ENCODE data around the gene CADPS2.
A peak's percentile ranks its signal among the peaks of the same experiment; 100 is the strongest.

The CADPS2 gene

DNA sequence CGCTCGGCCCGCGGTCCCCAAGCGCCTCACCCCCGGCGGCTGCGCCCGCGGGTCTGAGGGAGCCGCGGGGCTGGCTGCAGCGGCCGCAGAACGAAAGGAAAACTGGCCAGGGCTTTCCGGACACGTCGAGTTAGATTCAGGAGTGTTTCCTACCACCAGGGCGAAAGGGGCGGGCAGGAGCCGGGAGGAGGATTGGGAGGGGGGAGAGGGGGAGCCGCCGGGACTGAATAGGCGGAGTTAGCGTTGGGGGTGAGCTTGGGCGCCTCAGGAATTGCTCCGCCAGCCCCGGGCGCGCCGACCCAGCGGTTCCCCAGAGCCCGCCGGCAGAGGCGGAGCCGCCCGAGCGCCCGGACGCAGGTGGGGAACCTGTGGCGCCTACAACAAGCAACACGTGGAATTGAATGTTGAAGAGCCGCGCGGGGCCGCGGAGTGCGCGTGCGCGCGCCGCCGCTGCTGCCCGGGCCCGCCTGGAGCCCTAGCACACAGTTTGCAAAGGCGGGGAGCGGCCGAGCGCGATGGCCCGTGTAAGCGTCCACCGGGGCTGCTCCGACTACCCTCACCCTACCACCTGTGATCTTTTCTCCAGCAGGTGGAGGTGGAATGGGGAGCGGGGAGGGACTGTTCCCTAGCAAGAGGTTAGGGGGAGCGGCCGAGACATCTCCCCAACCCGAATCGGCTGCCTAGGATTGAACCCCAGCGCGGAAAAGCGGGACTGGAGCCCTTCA is at the start of gene CADPS2:
Gene CADPS2 (minus strand): TSS at position 104 of the 725 bp plus-strand sequence. CDS start 123 bp downstream, outside the sequence.
- peak; percentile 22 for DNase-seq (ENCODE audit: extremely low spot score, insufficient read length, low read depth)
- FAIRE-seq = no peak

DNA sequence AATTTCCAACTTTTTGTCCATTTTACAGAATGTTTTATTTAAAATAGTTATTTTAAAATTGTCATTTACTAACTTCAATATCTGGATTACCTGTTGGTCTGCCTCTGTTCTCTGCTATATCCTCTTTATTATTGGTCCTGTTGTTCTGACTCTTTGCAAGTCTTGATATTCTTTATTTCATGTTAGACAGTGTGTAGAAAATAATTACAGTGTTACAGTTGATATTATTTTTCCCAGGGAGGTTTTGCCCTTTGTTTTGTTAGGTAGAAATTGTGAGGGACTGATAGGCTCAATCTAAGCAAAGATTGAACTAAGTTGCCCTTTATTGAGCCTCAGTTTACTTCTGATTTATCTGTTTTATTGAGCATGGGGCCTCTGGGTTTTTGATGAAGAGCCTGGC is 49.4 kb upstream of the CADPS2 start:
- DNase-seq (ENCODE audit: extremely low spot score, insufficient read length, low read depth) (no peak), FAIRE-seq (no peak)

DNA sequence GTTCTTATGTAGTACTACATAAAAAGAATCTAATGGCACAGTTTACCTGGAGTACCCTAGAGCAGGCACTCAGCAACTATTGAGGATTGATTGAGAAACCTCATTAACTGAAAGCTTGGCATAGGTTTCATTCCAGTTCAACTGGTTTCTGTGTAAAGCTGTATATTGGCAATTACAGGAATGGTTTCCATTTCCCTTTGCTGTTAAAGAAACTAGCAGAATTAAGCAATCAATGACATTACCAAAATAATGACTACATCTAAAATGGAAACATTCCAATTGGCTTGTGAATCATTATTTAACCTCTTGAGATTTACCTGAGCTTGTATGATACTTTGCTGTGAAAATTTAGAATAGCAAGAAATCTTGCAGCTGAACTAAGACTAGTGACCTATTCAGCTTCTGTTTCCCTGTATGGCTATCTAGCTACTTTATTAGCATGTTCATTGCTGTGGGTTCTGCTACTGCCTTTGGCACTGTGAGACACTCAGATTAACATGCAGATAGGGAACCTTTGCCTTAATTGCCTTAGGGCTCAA is 33.5 kb upstream of the CADPS2 start:
- FAIRE-seq (no peak), DNase-seq (ENCODE audit: extremely low spot score, insufficient read length, low read depth) (no peak)

DNA sequence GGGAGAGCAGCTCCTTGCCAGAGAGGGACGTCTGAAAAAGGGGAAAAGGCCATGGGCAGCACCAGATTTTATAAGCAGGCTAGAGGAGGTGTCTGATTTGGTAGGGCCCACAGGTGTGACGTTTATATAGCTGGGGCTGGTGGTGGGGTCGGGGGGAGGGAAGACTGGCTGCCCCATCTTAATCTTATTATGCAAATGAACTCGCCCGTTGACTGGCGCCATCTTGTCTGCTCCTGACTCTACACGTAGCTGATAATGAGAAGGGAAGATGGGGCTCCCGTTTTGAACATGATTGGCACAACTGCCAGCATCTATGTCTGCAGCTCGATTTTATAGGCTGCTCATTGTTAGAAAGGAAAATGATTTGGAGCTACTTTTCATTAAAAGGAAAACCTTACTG is 28.6 kb upstream of the CADPS2 start:
- DNase-seq (ENCODE audit: extremely low spot score, insufficient read length, low read depth) (no peak), FAIRE-seq (no peak)

DNA sequence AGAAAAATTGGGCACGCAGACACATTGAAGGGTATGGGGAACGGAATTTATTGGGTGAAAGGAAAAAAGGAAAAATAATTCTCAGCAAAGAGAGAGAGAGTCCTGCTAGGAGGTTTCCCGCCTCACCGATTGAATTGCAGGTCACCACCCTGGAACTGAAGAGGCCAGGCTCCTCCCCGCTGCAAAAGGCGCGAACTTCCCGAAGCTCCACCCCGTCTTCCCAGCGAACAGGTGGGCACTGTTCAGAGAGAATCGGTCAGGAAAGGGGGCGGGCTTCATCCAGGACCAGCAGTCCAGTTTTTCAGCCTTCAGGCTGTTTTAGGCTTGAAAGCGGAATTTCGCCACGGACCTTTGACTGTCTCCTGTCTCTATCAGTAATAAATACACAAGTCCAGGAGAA is 27.3 kb upstream of the CADPS2 start:
- DNase-seq (ENCODE audit: extremely low spot score, insufficient read length, low read depth) = no peak
- no peak for FAIRE-seq

DNA sequence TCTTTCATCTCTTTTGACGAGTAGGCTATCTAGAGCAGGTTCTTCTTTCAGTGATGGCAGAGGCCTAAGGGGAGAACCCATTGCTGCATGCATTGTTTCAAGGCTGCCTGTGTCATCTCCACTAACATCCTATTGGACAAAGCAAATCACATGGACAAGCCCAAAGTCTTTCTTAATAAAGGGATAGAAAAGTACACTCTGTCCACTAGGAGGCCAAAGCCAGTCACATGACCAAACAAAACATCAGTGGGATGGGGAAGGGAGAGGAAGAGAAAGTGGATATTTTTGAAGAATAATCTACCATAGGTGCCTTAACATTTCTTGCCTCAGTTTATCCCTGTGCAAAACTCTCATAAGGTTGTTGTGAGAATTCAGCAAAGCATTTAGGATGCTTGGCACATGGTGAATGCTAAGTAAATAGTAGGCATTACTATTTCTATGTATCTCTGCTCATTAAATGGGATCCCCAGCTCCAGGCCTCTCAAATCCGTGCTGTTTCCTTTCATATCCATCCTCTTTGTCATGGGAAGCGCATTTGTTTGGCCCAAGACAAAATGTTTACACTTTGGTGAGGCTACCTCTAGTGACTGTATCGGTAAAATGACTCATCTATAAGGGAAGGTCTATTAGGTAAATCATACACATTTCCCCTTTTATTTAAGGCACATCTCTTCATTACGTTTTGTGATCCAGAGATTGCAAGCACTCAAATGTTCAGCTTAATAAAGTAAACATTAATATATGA is 16.7 kb upstream of the CADPS2 start:
- no peak for DNase-seq (ENCODE audit: extremely low spot score, insufficient read length, low read depth)

DNA sequence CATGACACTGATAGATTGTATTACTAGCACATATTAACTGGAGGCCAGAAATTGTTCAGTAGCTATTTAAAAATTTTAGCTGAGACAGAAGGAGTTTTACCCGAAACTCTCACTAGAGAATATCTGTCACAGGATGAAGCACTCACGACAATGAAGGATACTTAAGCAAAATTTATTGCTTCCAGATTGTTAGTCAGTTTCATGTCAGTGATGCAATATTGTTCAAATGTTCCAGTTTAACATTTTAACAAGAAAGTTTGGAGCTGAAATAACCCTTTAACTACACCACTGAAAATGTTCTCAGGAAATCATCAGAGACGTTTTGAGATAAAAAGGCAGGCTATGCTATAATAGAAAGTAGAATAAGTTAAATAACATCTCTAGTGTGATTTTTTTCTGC is 15.0 kb upstream of the CADPS2 start:
- no peak for DNase-seq (ENCODE audit: extremely low spot score, insufficient read length, low read depth)
- FAIRE-seq = no peak

More for the DNA sequence above, 16.7 kb upstream of the CADPS2 start:
- no peak for FAIRE-seq

DNA sequence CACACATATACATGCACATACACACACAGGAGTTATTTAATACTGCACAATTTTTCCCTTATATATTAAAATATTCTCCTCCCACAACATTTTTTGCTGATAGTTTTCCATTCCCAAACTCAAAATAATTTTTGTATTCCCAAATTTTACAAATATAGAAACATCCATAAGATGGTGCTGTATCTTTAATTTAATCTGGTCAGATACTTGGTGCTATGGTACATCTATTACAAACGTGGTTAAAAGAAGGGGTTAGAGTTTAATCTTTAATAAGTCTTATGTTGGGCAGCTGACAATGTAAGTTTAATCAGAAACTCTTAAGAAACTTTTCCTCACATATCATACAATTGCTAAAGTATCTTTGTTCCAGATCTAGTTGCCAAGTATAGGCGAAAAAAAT is 10.2 kb upstream of the CADPS2 start:
- FAIRE-seq (no peak), DNase-seq (ENCODE audit: extremely low spot score, insufficient read length, low read depth) (no peak)

DNA sequence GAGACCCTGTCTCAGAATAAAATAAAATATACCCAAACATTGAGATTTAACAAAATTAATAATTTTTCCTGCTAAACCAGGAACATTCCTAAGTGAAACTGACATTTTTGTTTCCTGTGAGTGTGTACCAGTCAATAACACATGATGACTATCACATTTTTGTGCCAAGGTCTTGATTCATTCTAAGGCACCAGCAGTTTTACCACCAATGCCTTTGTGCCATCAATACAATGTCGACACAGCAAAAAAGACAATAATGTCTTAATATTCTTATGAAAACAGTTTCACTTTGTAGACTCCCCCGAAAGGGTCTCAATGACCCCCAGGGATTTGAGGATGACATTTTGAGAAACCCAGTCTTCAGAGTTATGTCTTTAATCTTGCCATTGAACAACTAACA is 7.2 kb upstream of the CADPS2 start:
- FAIRE-seq = no peak
- DNase-seq (ENCODE audit: extremely low spot score, insufficient read length, low read depth) = no peak

DNA sequence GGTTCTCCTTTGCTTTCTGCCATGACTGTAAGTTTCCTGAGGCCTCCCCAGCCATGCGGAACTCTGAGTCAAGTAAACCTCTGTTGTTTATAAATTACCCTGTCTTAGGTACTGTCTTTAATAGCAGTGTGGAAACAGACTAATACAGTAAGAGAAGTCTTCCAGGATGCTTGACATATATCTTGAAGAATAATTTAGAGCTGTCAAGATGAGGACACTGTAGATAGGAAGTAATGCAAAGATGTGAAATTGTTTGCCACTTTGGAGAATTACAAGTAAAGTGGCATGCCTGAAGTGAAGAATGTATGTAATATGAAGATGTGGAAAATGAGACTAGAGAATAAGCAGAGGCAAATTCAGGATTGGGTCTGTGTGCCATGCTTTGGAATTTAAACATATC is 2.9 kb upstream of the CADPS2 start:
- no peak for DNase-seq (ENCODE audit: extremely low spot score, insufficient read length, low read depth)
- no peak for FAIRE-seq

DNA sequence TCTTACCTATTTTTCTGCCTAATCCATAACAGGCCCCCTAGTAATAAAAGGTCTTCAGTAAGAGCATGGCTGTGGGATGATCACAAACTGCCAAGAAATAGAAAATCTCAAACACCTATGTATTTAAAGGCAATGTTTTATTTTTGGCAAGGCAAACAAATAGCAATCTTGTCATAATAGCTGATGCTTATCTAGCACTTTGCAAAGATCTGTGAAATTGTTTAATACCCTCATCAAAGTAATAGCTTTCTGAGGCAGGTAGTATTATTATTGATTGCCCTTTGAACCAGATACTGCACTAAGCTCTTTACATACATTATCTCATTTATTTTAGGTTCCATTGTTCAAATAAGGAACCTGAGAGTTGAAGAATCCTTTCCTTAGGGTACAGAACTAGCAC is 1.6 kb upstream of the CADPS2 start:
- no peak for FAIRE-seq

DNA sequence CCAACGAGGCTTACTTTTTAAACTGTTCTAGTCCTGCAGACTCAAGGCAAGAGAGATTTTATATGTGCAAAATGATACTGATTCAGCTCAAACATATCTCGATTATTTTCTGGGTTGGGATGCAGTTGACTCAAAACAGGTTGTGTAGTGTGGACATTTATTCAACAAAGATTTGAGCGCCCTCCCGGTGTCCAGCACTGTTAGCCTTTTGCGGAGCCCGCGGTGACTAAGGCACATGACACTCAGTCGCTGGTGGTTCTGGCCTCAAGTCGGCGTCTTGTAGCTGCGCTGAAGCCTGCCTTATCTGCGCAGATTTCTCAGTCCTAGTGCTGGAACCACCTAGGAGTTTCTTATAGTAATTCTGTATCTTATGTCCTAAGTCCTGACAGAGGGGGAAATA is 938 bp upstream of the CADPS2 start:
- FAIRE-seq = no peak

More for the DNA sequence above, 1.6 kb upstream of the CADPS2 start:
- no peak for DNase-seq (ENCODE audit: extremely low spot score, insufficient read length, low read depth)

DNA sequence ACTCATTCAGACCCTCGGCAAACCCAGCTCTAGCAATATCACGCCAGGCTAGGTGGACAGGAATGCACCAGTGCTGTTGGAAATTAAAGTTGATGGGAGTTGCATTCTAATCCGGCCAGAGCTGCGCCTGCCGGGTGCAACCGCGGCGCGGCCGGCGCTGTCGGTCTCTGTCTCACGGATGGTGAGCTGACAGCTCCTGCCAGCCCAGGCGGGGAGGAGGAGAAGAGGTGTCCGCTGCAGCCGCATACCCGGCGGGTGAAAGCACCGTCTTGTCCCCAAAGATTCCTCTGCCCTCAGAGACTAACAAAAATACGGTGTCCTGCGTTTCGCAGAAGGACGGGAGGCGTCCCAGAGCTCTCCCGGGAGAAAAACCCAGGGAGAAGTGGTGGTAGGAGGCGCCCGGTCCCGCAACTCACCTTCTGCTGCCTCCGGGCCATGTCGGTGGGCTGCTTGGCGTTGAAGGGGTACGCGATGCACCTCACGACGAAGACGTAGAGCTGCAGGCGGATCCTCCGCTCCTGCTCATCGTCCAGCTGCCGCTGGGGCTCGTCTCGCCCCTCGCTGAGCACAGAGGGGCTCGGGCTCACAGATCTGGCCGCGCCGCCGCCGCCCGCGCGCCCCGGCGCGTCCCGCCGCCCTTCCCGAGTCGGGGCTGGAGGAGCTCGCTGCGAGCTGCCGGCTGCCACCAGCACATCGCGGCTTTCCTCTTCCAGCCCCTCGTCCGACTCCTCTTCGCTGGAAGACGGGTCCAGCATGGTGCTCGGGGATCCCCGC is 490 bp downstream of the CADPS2 start:
- FAIRE-seq (no peak), DNase-seq (ENCODE audit: extremely low spot score, insufficient read length, low read depth) (no peak)

More for the DNA sequence above, 938 bp upstream of the CADPS2 start:
- DNase-seq (ENCODE audit: extremely low spot score, insufficient read length, low read depth) = no peak

DNA sequence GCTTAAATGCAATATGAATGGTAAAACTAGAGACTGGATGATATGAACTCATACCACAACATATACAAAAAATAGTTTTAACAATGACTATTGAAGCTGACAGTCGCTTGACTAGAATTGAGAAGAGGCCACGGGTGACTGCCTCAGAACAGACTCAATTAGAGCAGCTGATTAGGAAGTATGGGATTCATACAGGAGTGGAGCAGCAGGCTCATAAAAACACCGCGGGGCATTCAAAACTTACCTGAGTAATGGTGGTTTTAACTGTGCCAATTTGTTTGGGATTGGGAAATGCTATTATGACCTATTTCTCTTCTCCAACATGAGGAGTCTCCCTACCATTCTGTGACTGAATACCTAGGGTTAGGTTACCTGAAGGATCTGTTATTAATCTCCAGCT is 2.1 kb downstream of the CADPS2 start:
- DNase-seq (ENCODE audit: extremely low spot score, insufficient read length, low read depth) (no peak), FAIRE-seq (no peak)

DNA sequence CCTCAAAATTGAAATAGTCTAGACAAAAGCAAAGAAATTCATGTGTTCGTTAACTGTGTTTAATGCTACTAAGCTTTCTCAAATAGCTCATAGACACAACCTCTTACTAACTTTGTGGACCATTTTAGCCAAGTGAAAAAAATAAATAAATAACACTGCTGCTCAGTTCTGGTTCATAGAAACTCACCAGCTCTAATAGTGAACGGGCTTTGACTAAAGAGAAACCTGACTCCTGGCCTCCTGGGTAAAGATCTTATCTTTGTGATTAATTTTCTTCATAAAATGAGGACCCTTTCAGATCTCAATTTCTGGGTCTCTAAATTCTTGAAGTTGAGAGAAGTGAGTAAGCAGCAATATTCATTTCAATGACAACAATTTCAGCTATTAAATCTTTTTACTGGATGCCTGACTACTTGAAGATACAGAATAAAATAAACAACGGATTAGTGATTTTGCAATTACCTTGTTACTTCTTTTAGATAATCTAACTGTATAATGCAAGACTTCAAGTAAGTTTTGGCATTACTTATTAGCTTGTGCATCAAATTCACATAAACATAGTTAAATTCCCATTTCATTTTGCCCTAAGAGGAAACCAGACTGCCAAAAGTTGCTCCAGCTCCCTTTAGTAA is 3.1 kb downstream of the CADPS2 start:
- FAIRE-seq (no peak), DNase-seq (ENCODE audit: extremely low spot score, insufficient read length, low read depth) (no peak)

DNA sequence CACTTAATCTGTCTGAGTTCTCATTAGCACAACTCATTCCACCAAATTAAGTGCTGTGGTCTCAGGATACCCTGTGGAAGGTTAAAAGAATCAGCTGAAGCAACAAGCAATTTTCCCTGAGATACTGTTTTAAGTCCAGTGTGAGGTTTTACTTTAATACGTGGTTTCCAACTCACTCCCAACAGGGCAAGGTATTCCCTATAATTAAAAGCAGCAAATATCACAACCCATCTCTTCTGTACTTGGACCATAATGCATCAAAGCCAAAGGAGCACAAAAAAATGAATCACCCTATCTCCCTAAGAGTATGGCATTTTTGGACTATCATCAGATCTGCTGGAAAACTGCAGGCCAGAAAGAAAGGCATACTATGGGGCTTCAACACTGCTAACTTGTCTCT is 4.9 kb downstream of the CADPS2 start:
- FAIRE-seq (no peak), DNase-seq (ENCODE audit: extremely low spot score, insufficient read length, low read depth) (no peak)

DNA sequence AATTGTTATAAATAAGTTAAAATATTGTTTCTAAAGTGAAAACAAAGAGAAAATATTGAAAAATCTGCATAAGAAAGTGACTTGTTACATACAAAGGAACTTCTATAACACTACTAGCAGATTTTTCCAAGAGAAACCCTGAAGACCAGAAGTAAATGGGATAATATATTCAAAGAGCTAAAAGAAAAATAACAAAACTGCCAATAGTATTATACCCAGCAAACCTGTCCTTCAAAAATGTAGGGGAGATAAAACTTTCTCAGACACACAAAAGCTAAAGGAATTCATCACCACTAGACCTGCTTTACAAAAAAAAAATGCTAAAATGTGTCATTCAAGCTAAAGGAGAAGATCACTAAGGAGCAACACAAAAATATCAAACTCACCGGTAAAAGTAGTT is 17.0 kb downstream of the CADPS2 start:
- DNase-seq (ENCODE audit: extremely low spot score, insufficient read length, low read depth) = no peak
- no peak for FAIRE-seq

DNA sequence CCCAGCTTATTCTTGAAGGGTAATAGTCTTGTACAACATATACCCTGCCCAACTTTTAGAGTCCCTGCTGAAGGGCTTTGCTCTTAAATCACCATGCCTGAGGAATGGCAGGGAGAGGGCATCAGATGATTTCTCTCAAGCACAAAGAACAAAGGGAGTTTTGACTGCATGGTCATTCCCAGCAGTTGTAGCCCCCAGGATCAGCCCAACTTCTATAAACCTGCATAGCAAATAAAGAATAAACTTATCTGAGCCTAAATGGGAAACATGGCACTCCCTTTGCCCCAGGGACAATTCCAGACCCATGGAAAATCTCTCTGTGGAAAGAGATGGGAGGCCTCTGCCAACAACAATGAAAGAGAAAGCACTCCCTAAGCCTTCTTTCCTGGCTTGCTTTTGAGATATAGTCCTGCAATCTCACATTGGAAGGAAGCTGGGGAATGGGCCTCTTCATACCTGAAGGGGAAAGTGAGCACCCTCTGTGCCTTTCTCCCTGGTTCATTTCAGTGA is 18.7 kb downstream of the CADPS2 start:
- DNase-seq (ENCODE audit: extremely low spot score, insufficient read length, low read depth) (no peak), FAIRE-seq (no peak)

DNA sequence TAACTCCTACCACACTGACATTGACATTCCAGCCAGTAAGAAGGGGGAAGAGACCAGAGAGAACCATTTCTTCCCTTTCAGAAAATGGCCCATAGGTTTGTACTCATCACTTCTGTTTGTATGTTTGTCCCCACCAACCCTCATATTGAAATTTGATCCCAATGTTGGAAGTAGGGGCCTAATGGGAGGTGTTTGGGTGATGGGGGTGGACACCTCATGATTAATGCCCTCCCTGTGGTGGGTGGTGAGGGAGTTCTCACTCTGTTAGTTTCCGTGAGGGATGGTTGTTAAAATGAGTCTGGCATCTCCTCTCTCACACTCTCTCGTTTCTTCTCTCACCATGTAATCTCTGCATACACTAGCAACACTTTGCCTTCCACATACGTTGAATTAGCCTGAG is 21.4 kb downstream of the CADPS2 start:
- no peak for FAIRE-seq
- no peak for DNase-seq (ENCODE audit: extremely low spot score, insufficient read length, low read depth)

DNA sequence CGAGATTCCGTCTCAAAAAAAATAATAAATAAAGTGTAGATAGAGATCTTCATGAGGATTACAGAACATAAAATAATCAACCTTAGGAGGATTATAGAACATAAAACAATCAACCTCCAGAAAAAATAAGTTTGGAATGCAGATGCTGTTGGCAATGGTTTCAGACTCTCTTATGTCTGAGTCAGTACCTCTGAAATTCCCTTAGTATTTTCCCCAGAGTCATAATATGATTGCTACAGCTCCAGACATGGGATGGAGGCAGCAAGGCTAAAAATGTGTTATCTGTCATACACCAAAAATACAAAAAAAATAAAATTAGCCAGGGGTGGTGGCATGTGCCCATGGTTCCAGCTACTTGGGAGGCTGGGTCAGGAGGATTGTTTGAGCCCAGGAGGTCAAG is 22.2 kb downstream of the CADPS2 start:
- DNase-seq (ENCODE audit: extremely low spot score, insufficient read length, low read depth) (no peak), FAIRE-seq (no peak)

Measured in GM18507 (cell line).